GM19438 (cell line): ENCODE results near the gene CHURC1.
A peak's percentile ranks its signal among the peaks of the same experiment; 100 is the strongest.
"Not testable (repeated sequence)": the region's sequence is repeated elsewhere in the genome, so short reads cannot be mapped to it uniquely, and the experiment has no call there.

ENCODE experiments used
- ATAC-seq: cut with Tn5 transposase; IDR thresholded peaks from one replicate; pipeline ENCODE4 v1.9.1; 2021; ENCODE audit warnings: low read depth; ENCODE audit not compliant: unreplicated experiment

The CHURC1 gene

DNA sequence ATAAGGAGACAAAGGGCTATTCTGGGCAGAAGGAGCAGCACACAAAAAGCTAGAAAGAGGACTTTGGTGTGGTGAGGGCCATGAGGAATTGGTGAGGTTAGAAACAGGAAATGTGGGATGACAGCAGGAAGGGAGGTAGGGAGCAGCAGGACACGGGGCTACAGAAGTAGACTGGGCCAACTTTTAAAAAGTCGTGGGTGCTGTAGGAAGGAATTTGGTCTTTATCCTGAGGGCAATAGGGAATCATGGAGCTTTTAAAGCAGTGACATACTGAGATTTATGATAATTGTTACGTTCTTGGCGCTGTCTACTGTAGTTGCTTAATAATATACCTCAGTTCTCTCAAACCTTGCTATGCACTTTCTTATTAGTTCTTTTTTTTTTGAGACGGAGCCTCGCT, 8.2 kb upstream of the CHURC1 start:
- no peak for ATAC-seq

GRCh38 chr14:64910847-64911495, 3.3 kb upstream of the CHURC1 start:
- ATAC-seq: no peak

DNA sequence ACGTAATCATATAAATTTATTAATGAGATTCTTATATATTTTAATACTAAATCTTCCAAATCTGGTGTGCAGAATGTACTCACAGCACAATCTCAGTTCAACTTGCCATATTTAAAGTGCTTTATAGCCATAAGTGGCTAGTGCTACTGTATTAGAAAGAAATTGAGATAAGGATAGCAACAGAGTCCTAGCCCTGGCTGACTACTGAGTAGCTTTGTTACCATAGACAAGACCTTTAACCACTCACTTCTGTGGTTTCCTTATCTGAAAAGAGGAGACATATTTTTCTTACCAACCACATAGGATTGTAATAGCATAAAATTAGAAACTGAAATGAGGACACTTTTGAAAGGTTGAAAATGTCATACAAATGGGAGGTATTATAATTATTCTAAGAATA, 2.0 kb upstream of the CHURC1 start:
- ATAC-seq: no peak

DNA sequence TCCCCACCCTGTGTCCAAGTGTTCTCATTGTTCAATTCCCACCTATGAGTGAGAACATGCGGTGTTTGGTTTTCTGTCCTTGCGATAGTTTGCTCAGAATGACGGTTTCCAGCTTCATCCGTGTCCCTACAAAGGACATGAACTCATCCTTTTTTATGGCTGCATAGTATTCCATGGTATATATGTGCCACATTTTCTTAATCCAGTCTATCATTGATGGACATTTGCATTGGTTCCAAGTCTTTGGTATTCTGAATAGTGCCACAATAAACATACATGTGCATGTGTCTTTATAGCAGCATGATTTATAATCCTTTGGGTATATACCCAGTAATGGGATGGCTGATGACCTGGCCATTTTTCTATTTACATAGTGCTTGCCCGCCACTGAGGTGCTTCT, 778 bp upstream of the CHURC1 start:
- not testable (repeated sequence) for ATAC-seq

DNA sequence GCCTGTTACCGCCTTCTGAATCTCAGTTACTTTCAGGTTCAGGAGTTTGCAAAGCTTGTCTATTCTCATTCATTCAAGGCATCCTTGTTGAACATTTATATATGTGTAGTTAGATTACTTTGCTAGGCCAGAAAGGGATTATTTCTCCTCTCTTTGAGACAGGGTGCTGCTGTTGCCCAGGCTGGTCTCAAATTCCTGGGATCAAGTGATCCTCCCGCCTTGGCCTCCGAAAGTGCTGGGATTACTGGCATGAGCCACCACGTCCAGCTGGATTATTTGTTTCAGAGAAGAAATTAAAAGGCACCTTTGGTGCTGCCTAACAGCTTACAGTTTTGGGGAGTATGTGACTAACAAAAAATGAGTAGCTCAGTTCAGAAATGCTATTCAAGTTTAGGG, 772 bp downstream of the CHURC1 start:
- ATAC-seq: no peak

- ATAC-seq: no peak
These were observed 1.5 kb downstream of the CHURC1 start for GRCh38 chr14:64915797-64916196.

DNA sequence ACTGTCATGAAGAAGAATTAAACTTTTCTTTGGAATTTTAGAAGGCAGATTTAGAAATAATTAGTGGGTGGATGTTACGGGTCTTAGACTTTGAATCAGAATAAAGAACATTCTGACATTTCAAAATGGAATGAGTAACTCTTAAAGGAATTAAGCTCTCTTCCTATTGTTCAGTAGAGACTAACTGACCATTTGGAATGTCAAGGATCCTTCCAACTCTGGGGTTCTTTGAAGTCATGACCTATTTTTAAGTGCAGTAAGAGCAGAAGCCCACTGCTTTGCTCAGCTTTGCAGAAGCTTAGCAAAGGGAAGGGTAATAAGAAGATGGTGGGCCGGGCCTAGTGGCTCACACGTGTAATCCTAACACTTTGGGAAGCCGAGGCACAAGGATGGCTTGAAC, 4.0 kb downstream of the CHURC1 start:
- no peak for ATAC-seq

DNA sequence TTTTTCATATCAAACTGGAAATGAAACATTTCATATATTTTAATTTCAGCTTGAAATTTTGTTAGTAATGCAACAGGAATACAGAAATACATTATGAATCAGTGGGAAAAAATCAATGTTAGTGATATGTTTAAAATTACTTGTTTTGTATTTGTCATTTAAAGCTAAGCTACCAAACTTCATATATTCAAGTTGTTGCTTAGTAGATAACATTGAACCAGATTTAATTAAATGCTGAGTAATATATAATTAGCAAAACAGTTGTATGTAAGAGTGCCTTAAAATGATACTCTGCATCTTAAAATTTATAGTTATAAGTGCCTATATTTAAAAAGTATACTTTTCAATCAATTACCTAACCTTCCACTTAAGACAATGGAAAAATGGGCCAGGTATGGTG, 5.0 kb downstream of the CHURC1 start:
- no peak for ATAC-seq

DNA sequence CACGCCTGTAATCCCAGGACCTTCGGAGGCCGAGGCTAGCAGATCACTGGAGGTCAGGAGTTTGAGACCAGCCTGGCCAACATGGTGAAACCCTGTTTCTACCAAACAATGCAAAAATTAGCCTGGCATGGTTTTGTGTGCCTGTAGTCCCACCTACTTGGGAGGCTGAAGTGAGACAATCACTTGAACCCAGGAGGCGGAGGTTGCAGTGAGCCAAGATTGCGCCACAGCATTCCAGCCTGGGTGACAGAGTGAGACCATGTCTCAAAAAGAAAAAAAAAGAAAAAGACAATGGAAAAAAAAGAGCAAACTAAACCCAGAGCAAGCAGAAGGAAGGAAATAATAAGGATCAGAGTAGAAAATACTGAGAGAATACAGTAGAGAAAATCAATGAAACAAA, 5.4 kb downstream of the CHURC1 start:
- ATAC-seq: no peak

DNA sequence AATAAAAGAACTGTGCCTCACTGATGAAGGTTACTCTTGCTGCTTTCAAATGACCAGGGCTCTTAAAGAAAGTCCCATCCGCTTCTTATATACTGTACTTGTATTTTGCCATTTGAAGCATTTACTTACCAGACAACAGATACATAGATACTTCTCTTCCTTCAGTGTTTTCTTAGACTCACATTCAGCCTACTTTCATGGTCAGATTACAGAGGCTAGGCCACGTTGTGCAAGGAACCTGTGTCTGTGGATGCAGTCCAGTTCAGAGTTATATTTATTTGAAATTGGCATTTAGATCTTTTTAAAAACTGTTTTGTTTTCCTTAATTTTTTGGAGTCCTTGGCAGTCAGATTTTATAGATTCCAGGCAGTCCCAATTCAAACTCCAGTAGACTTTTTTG, 6.2 kb downstream of the CHURC1 start:
- no peak for ATAC-seq

GRCh38 chr14:64923015-64923414, 8.8 kb downstream of the CHURC1 start:
- no peak for ATAC-seq

DNA sequence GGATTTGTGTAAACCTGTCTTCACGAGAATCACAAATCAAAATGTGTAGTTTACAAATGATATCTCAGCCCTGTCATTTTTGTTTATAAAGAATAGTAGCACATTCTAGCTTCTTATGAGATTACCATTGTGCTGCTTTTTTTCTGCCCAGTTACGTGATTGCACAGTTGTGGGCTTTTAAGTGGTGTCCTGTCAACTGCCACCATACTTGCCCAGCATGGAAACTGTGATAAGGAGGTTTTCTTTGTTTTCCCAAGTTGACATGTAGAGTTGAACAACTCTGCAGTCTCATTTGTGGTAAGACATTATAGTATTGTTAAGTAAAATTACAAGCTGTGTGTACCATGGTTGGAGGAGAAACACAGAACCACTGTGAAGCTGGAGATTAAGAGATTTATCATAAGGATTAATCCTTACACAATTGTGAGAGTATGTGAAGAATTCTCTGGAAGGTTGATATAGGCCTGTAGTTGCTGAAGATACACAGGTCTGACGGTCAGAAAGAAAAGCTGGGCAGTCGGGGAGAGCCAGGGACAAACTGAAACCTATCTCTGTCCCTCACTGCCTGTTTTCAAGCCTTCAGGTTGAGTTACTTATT, 12.2 kb downstream of the CHURC1 start:
- no peak for ATAC-seq

DNA sequence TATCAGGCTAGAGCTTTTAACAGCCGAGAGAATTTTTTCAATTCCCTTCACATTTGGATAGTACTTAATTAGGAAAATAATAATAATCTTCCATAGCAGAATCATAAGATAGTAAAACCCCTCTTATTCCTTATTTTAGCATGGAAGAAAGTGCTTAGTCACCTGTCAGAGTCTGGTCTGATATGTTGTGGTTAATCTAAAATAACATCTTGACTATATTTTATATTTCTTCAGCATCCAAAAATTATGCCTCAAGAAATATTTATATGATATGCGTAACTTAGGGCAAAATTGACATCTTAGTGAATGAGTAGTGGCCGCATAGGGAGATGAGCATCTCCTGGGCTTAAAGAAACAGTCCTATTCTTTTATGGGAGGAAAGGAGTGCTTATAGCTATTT, 12.8 kb downstream of the CHURC1 start:
- no peak for ATAC-seq

- ATAC-seq: peak; percentile 96
These were observed 14.2 kb downstream of the CHURC1 start for GRCh38 chr14:64928239-64929013.

- no peak for ATAC-seq
These were observed 14.7 kb downstream of the CHURC1 start for GRCh38 chr14:64929014-64929359.

DNA sequence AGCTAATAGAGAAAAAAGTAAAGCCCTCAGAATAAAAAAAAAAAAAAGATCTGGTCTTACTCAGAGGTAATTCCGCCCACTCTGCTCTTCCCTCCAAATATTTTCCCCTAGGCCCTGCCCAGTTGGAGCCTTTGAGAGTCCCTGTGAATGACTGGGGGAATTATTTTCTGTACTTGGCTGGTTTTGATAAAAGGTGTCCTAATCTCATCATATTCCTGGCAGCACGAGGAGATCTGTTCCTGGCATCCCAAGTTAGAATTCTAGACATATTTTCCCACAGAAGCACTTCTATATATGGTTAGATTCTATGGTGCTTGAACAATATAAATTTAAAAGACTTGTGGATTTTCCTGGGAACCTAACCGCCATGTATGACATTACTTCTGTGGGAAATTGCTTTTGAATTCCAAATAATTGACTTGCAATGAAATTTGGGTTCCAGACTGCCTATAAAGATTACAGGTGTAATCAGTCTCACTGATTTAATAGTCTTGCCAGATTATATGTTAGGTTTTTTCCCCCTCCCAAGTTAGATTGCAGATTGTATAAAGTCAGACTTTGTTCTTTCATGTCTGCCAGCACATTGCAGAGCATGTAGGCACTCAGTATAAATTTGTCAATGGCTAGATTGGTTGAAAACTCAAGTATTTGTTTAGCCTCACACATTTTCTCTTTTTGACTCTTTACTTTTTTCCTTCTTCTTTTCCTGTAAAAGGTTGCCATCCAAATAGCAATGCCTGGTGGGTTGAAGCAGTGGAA, 16.0 kb downstream of the CHURC1 start:
- ATAC-seq: no peak

GRCh38 chr14:64931123-64931522, 16.9 kb downstream of the CHURC1 start:
- ATAC-seq: no peak

- no peak for ATAC-seq
These were observed 18.0 kb downstream of the CHURC1 start for GRCh38 chr14:64932231-64932630.

GRCh38 chr14:64934338-64934929, 20.2 kb downstream of the CHURC1 start:
- ATAC-seq: no peak

- no peak for ATAC-seq
These were observed 21.3 kb downstream of the CHURC1 start for GRCh38 chr14:64935508-64935907.
